Transverse colon (tissue), 4 donors: ENCODE measurements around the gene UCKL1. TPM values are rescaled to one million over a fixed set of nuclear protein-coding genes. Genes with fewer than 3 reads are reported as not detected.
"Not testable (repeated sequence)": the region's sequence is repeated elsewhere in the genome, so short reads cannot be mapped to it uniquely, and the experiment has no call there.

ENCODE experiments used
- DNase-seq: peaks from one replicate; pipeline ENCODE4 v3.0.0-alpha.2; 2019
- H3K27ac ChIP-seq, 4 donors: fragments of 200-600 bp; sonication (generic); 2 replicates each; pipeline ENCODE4 v1.5.1; 2016 to 2018; ENCODE audit warnings: inconsistent platforms in 4 of 4
- H3K27me3 ChIP-seq: fragments of 200-600 bp; sonication (generic); 2 replicates; pipeline ENCODE4 v1.5.1; 2017; ENCODE audit warnings: inconsistent platforms
- H3K36me3 ChIP-seq, 4 donors: fragments of 200-600 bp; sonication (generic); 2 replicates each; pipeline ENCODE4 v1.5.1; 2017 to 2019; ENCODE audit warnings: inconsistent platforms in 4 of 4
- H3K4me1 ChIP-seq, 4 donors: fragments of 200-600 bp; sonication (generic); 2 replicates each; pipeline ENCODE4 v1.5.1; 2017 to 2020; ENCODE audit warnings: inconsistent platforms in 4 of 4
- H3K4me3 ChIP-seq, 4 donors: fragments of 200-600 bp; sonication (generic); 1 replicate in 1 of 4; 2 replicates in 3 of 4; pipeline versions ENCODE4 v1.5.1 to v1.6.1; 2017 to 2019; ENCODE audit warnings: inconsistent platforms in 4 of 4
- H3K9me3 ChIP-seq, 2 donors: fragments of 200-600 bp; sonication (generic); 2 replicates each; pipeline ENCODE4 v1.5.1; 2017 to 2019; ENCODE audit warnings: inconsistent platforms in 2 of 2
- CTCF ChIP-seq, 5 experiments: fragments of 200-600 bp in 3 of 5; fragments of 450-650 bp in 2 of 5; sonication (generic) in 3 of 5; IDR thresholded peaks; 1 replicate in 2 of 5; 2 replicates in 3 of 5; pipeline ENCODE4 v1.5.1; 2016 to 2017; ENCODE audit warnings: antibody characterized with exemption in 5 of 5, inconsistent platforms in 3 of 5, mild to moderate bottlenecking in 2 of 5, moderate library complexity in 1 of 5
- EP300 ChIP-seq: sonication (generic); formaldehyde crosslinking; IDR thresholded peaks from one replicate; pipeline ENCODE4 v1.6.1; 2017; ENCODE audit warnings: antibody characterized with exemption, low read depth
- POLR2A ChIP-seq: fragments of 450-650 bp; IDR thresholded peaks from one replicate; pipeline ENCODE4 v1.6.1; 2016; ENCODE audit warnings: antibody characterized with exemption, mild to moderate bottlenecking, moderate library complexity
- POLR2AphosphoS5 ChIP-seq, 3 donors: sonication (generic); formaldehyde crosslinking; IDR thresholded peaks; one replicate each; pipeline ENCODE4 v1.6.1; 2016; ENCODE audit warnings: antibody characterized with exemption in 3 of 3
- WGBS, 2 donors: methylation state at CpG; one replicate each; pipeline ENCODE4 v1.1.5; 2018; ENCODE audit warnings: low coverage in 1 of 2; 5-methylcytosine and 5-hydroxymethylcytosine counted together
- in situ Hi-C, 4 donors: fragments of 200-750 bp; cut with MboI; loops; one replicate each; pipeline versions ENCODE4 v1.15.0 to v1.15.1; 2017; ENCODE audit warnings: low sequenced_read_pairs in 3 of 4, low pct_ligation_motif_present in 1 of 4, low pct_unique_long_range_greater_than_20kb in 1 of 4
- intact Hi-C: fragments of 100-400 bp; cut with DNase I; formaldehyde crosslinking; loops from one replicate; pipeline ENCODE4 v1.15.1; 2023; ENCODE audit warnings: low total_unique reads
- total RNA-seq, 4 donors: library from RNA; depleted of rRNA; stranded (reverse); fragments of >200 nt; gene quantifications; one replicate each; pipeline ENCODE4 v1.1.0, GENCODE V29; 2016

Gene UCKL1
- total RNA-seq, 4 donors from 2014 or later, result 41.1 to 189 (median 68.5) TPM

DNA sequence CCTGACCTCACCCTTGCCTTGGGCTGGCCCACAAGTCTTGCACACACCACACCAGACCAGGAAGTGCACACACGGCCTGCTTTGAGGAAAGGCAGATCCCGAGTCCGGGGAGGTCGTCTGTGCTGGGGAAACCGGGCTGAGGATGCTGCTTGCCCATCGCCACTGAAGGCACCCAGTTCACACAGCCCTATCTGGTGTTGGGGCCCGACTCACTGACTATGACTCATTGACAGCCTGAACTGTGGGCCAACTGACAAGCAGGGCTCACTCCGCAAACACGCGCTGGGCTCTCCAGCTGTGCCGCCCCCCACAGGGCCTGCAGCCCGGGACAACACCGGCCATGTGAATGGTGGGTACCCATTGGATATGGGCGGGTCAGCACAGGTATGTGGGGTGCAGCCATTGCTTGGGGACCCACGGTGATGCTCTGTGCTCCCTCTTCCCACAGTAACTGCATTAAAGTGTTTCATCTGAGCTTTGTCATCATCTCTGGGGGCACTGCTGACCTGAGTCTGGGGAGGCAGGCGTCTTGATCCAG lies 21.6 kb upstream of the UCKL1 start:
- intact Hi-C loops, result loop anchor here (10.0 kb wide), 1 partner anchor 203 kb away; no protein-coding TSS in a partner anchor
- peak overlapping the region in 1 of 4 donors; percentile 89 for H3K27ac ChIP-seq
- 57 to 73% methylated on average over 4 to 15 of the region's 16 CpGs for WGBS, 2 donors
- no peaks in the 10 kb centered on the region for H3K9me3 ChIP-seq
- no peaks in the 10 kb centered on the region for H3K27me3 ChIP-seq
- peaks cover 25 to 39% (median 34%) of the 10 kb centered on the region in 4 donors for H3K4me1 ChIP-seq
- H3K4me3 ChIP-seq, result no peak overlapping the region
- no peaks in the 10 kb centered on the region for H3K36me3 ChIP-seq
- in situ Hi-C loops, result no loop called here
- TF ChIP-seq EP300 (no peak), CTCF (IDR thresholded peaks at IDR 0.05) (no peak), POLR2AphosphoS5 (IDR thresholded peaks at IDR 0.05) (no peak), POLR2A (no peak)
- no peak for DNase-seq

- TF ChIP-seq EP300 (no peak), CTCF (IDR thresholded peaks at IDR 0.05) (no peak), POLR2AphosphoS5 (IDR thresholded peaks at IDR 0.05) (no peak), POLR2A (no peak)
- Histone ChIP-seq H3K36me3 (no peaks in the 10 kb centered on the region), H3K9me3 (no peaks in the 10 kb centered on the region), H3K4me1 (peaks cover 21 to 33% (median 30%) of the 10 kb centered on the region in 4 donors), H3K27me3 (no peaks in the 10 kb centered on the region), H3K27ac (no peak overlapping the region), H3K4me3 (no peak overlapping the region)
- WGBS, 2 donors, result 84 to 90% methylated on average over 5 to 18 of the region's 18 CpGs
- DNase-seq, result no peak
- in situ Hi-C loops (no loop called here), intact Hi-C loops (loop anchor here (10.0 kb wide), 1 partner anchor 202 kb away; no protein-coding TSS in a partner anchor)
Observed at GRCh38 chr20:63976980-63977738, 20.9 kb upstream of the UCKL1 start.

DNA sequence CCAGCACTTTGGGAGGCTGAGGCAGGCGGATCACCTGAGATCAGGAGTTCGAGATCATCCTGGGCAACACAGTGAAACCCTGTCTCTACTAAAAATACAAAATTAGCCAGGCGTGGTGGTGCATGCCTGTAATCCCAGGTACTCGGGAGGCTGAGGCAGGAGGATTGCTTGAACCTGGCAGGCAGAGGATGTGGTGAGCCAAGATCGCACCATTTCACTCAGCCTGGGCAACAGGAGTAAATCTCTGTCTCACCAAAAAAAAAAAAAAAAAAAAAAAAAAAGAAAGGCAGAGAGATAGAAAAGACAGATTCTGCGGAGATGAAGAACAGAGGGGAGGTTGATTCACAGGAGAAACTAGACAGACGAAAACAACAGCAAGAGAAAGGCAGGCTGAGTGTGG lies 20.3 kb upstream of the UCKL1 start:
- intact Hi-C loops, result loop anchor here (10.0 kb wide), 1 partner anchor 202 kb away; no protein-coding TSS in a partner anchor

DNA sequence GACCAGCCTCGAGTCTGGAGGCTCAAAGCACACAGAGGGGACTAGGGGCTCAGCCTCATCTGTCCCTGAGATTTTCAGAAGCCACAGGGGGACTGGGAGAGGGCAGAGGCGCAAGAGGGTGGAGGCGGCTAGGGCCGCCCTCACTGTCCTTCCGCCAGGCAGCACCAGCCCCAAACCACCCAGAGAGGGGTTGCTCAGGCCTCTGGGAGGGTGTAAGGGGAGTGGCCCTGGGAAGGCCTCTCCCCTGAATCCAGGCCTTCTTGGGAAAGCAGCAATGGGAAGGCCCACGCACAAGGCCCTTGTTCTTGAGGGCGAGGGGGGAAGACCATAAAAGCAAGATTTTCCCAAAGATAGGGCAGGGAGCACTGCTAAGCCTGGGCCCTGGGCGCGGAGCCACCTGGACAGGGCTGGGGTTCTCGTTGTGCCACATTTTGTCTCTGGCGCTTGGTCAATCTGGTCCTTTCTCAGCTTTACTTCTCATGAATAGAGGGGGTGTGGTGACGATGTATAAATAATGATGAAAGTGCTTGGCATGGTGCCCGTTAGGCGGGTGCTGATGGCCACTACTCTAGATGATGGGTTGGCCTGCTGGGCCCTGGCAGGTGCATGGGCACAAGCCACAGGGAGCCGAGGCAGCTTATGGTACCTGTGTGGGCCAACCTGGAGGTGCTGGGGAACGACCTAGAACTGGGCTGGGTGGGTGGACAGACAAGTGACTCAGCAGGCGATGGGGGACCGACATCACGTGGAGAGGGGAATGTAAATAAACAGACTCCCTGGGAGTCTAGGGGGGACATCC lies 18.4 kb upstream of the UCKL1 start:
- H3K9me3 ChIP-seq, result no peaks in the 10 kb centered on the region
- 77% methylated on average over 19 of the region's 19 CpGs; no CpG with 5 or more reads in 1 of the 2 donors for WGBS, 2 donors
- H3K4me3 ChIP-seq, result no peak overlapping the region
- TF ChIP-seq POLR2A (no peak), POLR2AphosphoS5 (IDR thresholded peaks at IDR 0.05) (no peak), EP300 (no peak), CTCF (IDR thresholded peaks at IDR 0.05) (no peak)
- in situ Hi-C loops, result no loop called here
- no peaks in the 10 kb centered on the region for H3K36me3 ChIP-seq
- H3K27me3 ChIP-seq, result peaks cover 9% of the 10 kb centered on the region
- H3K4me1 ChIP-seq, result peaks cover 8 to 21% (median 10%) of the 10 kb centered on the region in 4 donors
- no peak overlapping the region for H3K27ac ChIP-seq
- intact Hi-C loops, result loop anchor here (5.0 to 10.0 kb wide), 3 partner anchors 67 to 437 kb away; partner anchors contain the start of gene PTK6
- DNase-seq, result no peak

More for the DNA sequence above, 20.3 kb upstream of the UCKL1 start:
- H3K4me1 ChIP-seq, result peaks cover 15 to 27% (median 23%) of the 10 kb centered on the region in 4 donors
- H3K27me3 ChIP-seq, H3K4me3 ChIP-seq, H3K9me3 ChIP-seq, in situ Hi-C loops, H3K36me3 ChIP-seq, H3K27ac ChIP-seq, DNase-seq: not testable (repeated sequence)
- WGBS, 2 donors, result 89 to 92% methylated on average over 4 to 7 of the region's 7 CpGs
